ENCODE measurements around the gene TNFRSF14. TPM values are rescaled to one million over a fixed set of nuclear protein-coding genes. Genes with fewer than 3 reads are reported as not detected.

Gene TNFRSF14
- total RNA-seq, 1 experiment from 2014 or later = 25.5 TPM

- Histone ChIP-seq H3K4me1 (ENCODE audit: insufficient read depth, low read length) (no peaks in the 10 kb centered on the region), H3K4me2 (ENCODE audit: low read length) (no peak overlapping the region), H3F3A (ENCODE audit: low read length, unreplicated experiment) (no peaks in the 10 kb centered on the region), H3K9me2 (replicated peaks; ENCODE audit: low read length) (no peaks in the 10 kb centered on the region), H3K27ac (ENCODE audit: low read length) (no peak overlapping the region), H3K9me3 (ENCODE audit: low read length) (peaks cover 6% of the 10 kb centered on the region; the same call in 1 of the 2 replicates), H2AFZ (ENCODE audit: low read length) (no peak overlapping the region), H3K9ac (ENCODE audit: low read length) (no peak overlapping the region), H3K27me3 (ENCODE audit: low read length) (peaks cover 3% of the 10 kb centered on the region; the same call in 1 of the 2 replicates), H3K79me2 (ENCODE audit: low read length) (no peaks in the 10 kb centered on the region), H3K36me3 (ENCODE audit: low read depth, low read length) (no peaks in the 10 kb centered on the region), H3K4me3 (ENCODE audit: low read length) (no peak overlapping the region), H4K20me1 (ENCODE audit: low read length) (no peaks in the 10 kb centered on the region)
- BruUV-seq (replicated peaks) = no TSS peak
- ChIA-PET CTCF (no interaction called here), POLR2A (ENCODE audit: unreplicated experiment) (no interaction called here)
- intact Hi-C loops (cut with micrococcal nuclease) = no loop called here
- ATAC-seq (no peak), DNase-seq (no peak)
- no peak for TF ChIP-seq EZH2phosphoT487 (IDR thresholded peaks at IDR 0.05; ENCODE audit: borderline replicate concordance, low read length)
- no peak for TF ChIP-seq CTCF (conservative IDR thresholded peaks at IDR 0.05; ENCODE audit: low read depth, low read length)
- TF ChIP-seq EZH2 (IDR thresholded peaks at IDR 0.05; ENCODE audit: low read length, unreplicated experiment) = no peak
These were observed 48.8 kb downstream of the TNFRSF14 start for GRCh38 chr1:2604844-2605508.

- Histone ChIP-seq H3K9me2 (replicated peaks; ENCODE audit: low read length) (no peaks in the 10 kb centered on the region), H3K79me2 (ENCODE audit: low read length) (no peaks in the 10 kb centered on the region), H3K9ac (ENCODE audit: low read length) (no peak overlapping the region), H4K20me1 (ENCODE audit: low read length) (no peaks in the 10 kb centered on the region), H3K4me2 (ENCODE audit: low read length) (no peak overlapping the region), H3F3A (ENCODE audit: low read length, unreplicated experiment) (no peaks in the 10 kb centered on the region), H3K36me3 (ENCODE audit: low read depth, low read length) (no peaks in the 10 kb centered on the region), H3K27ac (ENCODE audit: low read length) (no peak overlapping the region), H3K27me3 (ENCODE audit: low read length) (peaks cover 3% of the 10 kb centered on the region; the same call in 1 of the 2 replicates), H3K9me3 (ENCODE audit: low read length) (peaks cover 3% of the 10 kb centered on the region; the same call in 1 of the 2 replicates), H2AFZ (ENCODE audit: low read length) (no peak overlapping the region), H3K4me3 (ENCODE audit: low read length) (no peak overlapping the region), H3K4me1 (ENCODE audit: insufficient read depth, low read length) (no peaks in the 10 kb centered on the region)
- BruUV-seq (replicated peaks) = no TSS peak
- ChIA-PET POLR2A (ENCODE audit: unreplicated experiment) (interaction anchor here (0.7 kb wide), 1 partner anchor 20 kb away, joined by 3 read pairs; the partner anchor contains the start of gene PRXL2B), CTCF (no interaction called here)
- ATAC-seq (no peak), DNase-seq (no peak)
- TF ChIP-seq EZH2phosphoT487 (IDR thresholded peaks at IDR 0.05; ENCODE audit: borderline replicate concordance, low read length) (no peak), EZH2 (IDR thresholded peaks at IDR 0.05; ENCODE audit: low read length, unreplicated experiment) (no peak), CTCF (conservative IDR thresholded peaks at IDR 0.05; ENCODE audit: low read depth, low read length) (no peak)
- intact Hi-C loops (cut with micrococcal nuclease) = no loop called here
These were observed 49.6 kb downstream of the TNFRSF14 start for GRCh38 chr1:2605509-2606395.

Measured in PC-3 (cell line).